Measurements from ENCODE around the gene ZG16. TPM values are rescaled to one million over a fixed set of nuclear protein-coding genes. Genes with fewer than 3 reads are reported as not detected.

The ZG16 gene
- total RNA-seq, 6 experiments from 2014 or later, result 0.06 to 3.1 (median 1.1) TPM

DNA sequence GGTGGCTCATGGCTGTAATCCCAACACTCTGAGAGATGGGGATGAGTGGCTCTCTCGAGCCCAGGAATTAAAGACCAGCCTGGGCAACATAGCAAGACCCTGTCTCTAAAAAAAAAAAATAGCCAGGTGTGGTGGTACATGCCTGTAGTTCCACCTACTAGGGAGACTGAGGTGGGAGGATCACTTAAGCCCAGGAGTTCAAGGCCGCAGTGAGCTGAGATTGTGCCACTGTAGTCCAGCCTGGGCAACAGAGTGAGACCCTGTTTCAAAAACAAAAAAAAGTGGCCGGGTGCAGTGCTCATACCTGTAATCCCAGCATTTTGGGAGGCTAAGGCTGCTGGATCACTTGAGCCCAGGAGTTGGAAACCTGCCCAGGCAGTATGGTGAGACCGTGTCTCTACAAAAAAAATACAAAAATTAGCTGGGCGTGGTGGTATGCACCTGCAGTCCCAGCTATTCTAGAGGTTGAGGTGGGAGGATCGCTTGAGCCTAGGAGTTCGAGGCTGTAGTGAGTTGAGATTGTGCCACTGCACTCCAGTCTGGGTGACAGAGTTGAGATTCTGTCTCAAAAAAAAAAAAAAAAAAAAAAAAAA lies 35.3 kb upstream of the ZG16 start:
- Histone ChIP-seq H3K9me3 (no peaks in the 10 kb centered on the region), H3K27me3 (no peaks in the 10 kb centered on the region), H3K4me1 (no peaks in the 10 kb centered on the region), H3K36me3 (no peaks in the 10 kb centered on the region), H3K4me3 (no peak overlapping the region), H3K27ac (no peak overlapping the region)
- DNase-seq, result no peak
- intact Hi-C loops (cut with DNase I), result no loop called here
- no peak for ATAC-seq
- WGBS (ENCODE audit: insufficient coverage, low coverage, low lambda C conversion rate, missing lambda C conversion rate), result 77% methylated on average over 6 of the region's 7 CpGs
- TF ChIP-seq POLR2A (IDR thresholded peaks at IDR 0.05), result no peak

DNA sequence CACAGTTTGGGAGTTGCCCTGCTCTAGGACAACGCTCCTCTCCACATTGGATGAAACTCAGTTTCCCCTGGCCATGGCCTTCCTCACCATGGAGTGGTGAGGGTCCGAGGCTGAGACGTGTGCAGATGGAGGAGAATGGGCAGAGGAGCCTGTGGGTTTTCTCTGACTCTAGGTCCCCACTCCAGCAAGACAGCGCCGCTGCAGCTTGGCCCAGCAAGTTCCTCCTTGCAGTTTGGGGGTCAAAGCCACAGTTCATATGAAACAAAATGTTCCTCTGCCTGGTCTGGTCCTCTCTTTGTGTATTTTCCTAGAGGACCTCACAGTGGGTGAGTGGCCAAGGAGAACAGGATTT lies 34.6 kb upstream of the ZG16 start:
- H3K4me3 ChIP-seq, result no peak overlapping the region
- ATAC-seq (no peak), DNase-seq (no peak)
- no peaks in the 10 kb centered on the region for H3K36me3 ChIP-seq
- H3K27ac ChIP-seq, result no peak overlapping the region
- intact Hi-C loops (cut with DNase I), result no loop called here
- TF ChIP-seq POLR2A (IDR thresholded peaks at IDR 0.05), result no peak
- TF ChIP-seq, protein P1, sequence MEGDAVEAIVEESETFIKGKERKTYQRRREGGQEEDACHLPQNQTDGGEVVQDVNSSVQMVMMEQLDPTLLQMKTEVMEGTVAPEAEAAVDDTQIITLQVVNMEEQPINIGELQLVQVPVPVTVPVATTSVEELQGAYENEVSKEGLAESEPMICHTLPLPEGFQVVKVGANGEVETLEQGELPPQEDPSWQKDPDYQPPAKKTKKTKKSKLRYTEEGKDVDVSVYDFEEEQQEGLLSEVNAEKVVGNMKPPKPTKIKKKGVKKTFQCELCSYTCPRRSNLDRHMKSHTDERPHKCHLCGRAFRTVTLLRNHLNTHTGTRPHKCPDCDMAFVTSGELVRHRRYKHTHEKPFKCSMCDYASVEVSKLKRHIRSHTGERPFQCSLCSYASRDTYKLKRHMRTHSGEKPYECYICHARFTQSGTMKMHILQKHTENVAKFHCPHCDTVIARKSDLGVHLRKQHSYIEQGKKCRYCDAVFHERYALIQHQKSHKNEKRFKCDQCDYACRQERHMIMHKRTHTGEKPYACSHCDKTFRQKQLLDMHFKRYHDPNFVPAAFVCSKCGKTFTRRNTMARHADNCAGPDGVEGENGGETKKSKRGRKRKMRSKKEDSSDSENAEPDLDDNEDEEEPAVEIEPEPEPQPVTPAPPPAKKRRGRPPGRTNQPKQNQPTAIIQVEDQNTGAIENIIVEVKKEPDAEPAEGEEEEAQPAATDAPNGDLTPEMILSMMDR (IDR thresholded peaks at IDR 0.05), result no peak
- H3K4me1 ChIP-seq, result no peaks in the 10 kb centered on the region
- no peaks in the 10 kb centered on the region for H3K9me3 ChIP-seq
- H3K27me3 ChIP-seq, result no peaks in the 10 kb centered on the region
- WGBS (ENCODE audit: insufficient coverage, low coverage, low lambda C conversion rate, missing lambda C conversion rate), result no CpG with 5 or more reads among the region's 5 CpGs

DNA sequence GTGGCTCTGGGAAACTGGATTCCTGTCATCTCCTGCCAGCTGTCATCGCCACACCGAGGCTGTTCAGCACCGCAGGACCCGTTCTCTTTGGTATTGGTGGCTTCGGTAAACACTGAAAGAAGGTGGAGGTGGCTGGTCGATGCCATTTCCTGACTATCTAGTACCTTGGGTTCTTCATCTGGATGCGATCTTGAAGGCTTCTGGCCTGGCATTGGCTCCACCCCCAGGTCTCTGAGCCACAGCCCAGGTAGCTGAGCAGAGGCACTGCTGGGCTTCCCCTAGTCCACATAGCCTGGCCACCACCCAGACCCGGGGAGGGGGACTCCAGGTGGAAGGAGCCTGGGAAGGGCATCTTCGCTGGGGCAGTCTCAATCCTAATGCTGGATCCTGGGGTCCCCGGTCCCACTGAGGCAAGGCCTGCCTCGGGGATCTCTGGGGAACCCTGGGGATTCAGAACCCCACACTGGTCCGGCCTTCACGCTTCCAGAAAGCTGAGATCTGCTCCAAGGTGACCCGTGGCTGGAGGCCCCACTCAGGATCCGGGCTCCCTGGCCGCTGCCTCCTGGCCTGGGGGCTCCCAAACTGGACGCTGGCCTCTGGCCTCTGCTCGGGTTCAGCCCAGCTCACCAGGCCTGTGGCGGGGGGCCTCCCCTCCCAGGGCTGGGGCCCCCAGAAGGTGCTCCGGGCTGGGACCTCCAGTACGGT lies 34.1 kb upstream of the ZG16 start:
- Histone ChIP-seq H3K27me3 (no peaks in the 10 kb centered on the region), H3K9me3 (no peaks in the 10 kb centered on the region), H3K27ac (no peak overlapping the region), H3K4me1 (no peaks in the 10 kb centered on the region), H3K36me3 (no peaks in the 10 kb centered on the region), H3K4me3 (peak overlapping the region in 1 of 3 donors; percentile 33)
- intact Hi-C loops (cut with DNase I), result no loop called here
- DNase-seq (peak in 1 of 3 donors; percentile 24), ATAC-seq (peak in 1 of 4 donors; percentile 28)
- 89% methylated on average over 3 of the region's 21 CpGs for WGBS (ENCODE audit: insufficient coverage, low coverage, low lambda C conversion rate, missing lambda C conversion rate)
- no peak for TF ChIP-seq POLR2A (IDR thresholded peaks at IDR 0.05)
- TF ChIP-seq, protein P1 (IDR thresholded peaks at IDR 0.05), result no peak

DNA sequence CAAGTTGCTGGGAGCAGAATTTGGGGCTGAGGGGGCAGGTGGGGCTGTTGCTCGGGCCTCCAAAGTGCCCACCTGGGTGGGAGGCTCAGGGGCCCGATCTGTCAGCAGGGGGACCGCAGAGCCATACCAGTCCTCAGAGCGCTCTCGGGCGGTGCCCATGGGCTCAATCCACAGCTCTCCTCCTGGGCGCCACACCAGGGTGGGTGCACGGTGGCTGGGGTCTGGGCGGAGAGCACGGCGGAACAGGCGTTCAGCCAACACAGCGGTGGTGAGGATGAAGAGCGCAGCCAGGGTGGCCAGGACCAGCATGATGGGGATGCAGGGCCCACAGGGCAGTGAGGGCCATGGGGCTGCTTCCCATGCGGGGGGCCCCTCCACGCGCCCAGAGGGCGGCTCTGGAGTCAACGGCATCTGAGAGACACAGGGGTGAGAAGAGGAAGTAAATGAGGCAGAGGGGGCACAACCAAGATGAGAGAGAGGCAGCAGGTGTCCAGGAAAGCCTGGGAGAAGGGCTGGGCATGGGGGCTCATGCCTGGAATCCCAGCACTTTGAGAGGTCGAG lies 33.4 kb upstream of the ZG16 start:
- peak overlapping the region in 1 of 3 donors; percentile 33 for H3K4me3 ChIP-seq

More for the DNA sequence above, 33.4 kb upstream of the ZG16 start:
- DNase-seq (peak in 1 of 3 donors; percentile 58), ATAC-seq (peak in 1 of 4 donors; percentile 4)
- Histone ChIP-seq H3K36me3 (no peaks in the 10 kb centered on the region), H3K27ac (peak overlapping the region in 1 of 3 donors; percentile 65), H3K27me3 (no peaks in the 10 kb centered on the region), H3K4me1 (no peaks in the 10 kb centered on the region), H3K9me3 (no peaks in the 10 kb centered on the region)
- 84% methylated on average over 5 of the region's 20 CpGs for WGBS (ENCODE audit: insufficient coverage, low coverage, low lambda C conversion rate, missing lambda C conversion rate)
- intact Hi-C loops (cut with DNase I), result no loop called here
- TF ChIP-seq, protein P1 (IDR thresholded peaks at IDR 0.05), result no peak
- TF ChIP-seq POLR2A (IDR thresholded peaks at IDR 0.05), result no peak

All from right lobe of liver (tissue), 6 donors.